PC-3 (cell line): ENCODE results near the gene R3HDML. TPM values are rescaled to one million over a fixed set of nuclear protein-coding genes. Genes with fewer than 3 reads are reported as not detected.
A peak's percentile ranks its signal among the peaks of the same experiment; 100 is the strongest.

Experiments
- ATAC-seq: fragments of 200-7000 bp; cut with Tn5 transposase; 2 replicates; pipeline ENCODE4 v1.9.1; 2020; ENCODE audit warnings: mild to moderate bottlenecking, moderate library complexity
- Bru-seq: library from RNA; stranded (reverse); fragments of 400-500 nt; gene quantifications from one replicate; lab custom pipeline; 2021; lab: Mats Ljungman, UMichigan
- BruChase-seq, 2 experiments: library from RNA; stranded (reverse); fragments of 400-500 nt; gene quantifications; one replicate each; lab custom pipeline; 2021; lab: Mats Ljungman, UMichigan
- BruUV-seq: library from RNA; stranded (reverse); fragments of 400-500 nt; replicated peaks from 2 replicates; lab custom pipeline; 2021; lab: Mats Ljungman, UMichigan
- CTCF ChIA-PET: fragments of 300-600 bp; sonication (Branson Sonifier 250); formaldehyde crosslinking; loops from one replicate; lab custom pipeline; 2022; ENCODE audit warnings: antibody characterized with exemption; lab: Charles Lee
- POLR2A ChIA-PET: fragments of 300-600 bp; sonication (Branson Sonifier 250); formaldehyde crosslinking; loops from one replicate; lab custom pipeline; 2022; ENCODE audit warnings: antibody characterized with exemption; ENCODE audit not compliant: unreplicated experiment; lab: Charles Lee
- DNase-seq: peaks from one replicate; pipeline ENCODE4 v3.0.0-alpha.2; 2015
- H2AFZ ChIP-seq: fragments of 300-600 bp; sonication (generic); 2 replicates; pipeline ENCODE4 v1.6.0; 2016; ENCODE audit warnings: antibody characterized with exemption, low read length
- H3F3A ChIP-seq: fragments of 300-600 bp; sonication (generic); one replicate; pipeline ENCODE4 v1.6.0; 2017; ENCODE audit warnings: antibody characterized with exemption, low read length, control low read depth, mild to moderate bottlenecking; ENCODE audit not compliant: unreplicated experiment
- H3K27ac ChIP-seq: fragments of 300-600 bp; sonication (generic); 2 replicates; pipeline ENCODE4 v1.5.1; 2016; ENCODE audit warnings: mild to moderate bottlenecking, low read length
- H3K27me3 ChIP-seq: fragments of 300-600 bp; sonication (generic); 2 replicates; pipeline ENCODE4 v1.6.1; 2016; ENCODE audit warnings: low read length, mixed read lengths
- H3K36me3 ChIP-seq: fragments of 300-600 bp; sonication (generic); 2 replicates; pipeline ENCODE4 v1.6.1; 2016; ENCODE audit warnings: low read depth, mixed run types, low read length, mixed read lengths
- H3K4me1 ChIP-seq: fragments of 300-600 bp; sonication (generic); 2 replicates; pipeline ENCODE4 v1.5.1; 2016; ENCODE audit warnings: low read length; ENCODE audit not compliant: insufficient read depth
- H3K4me2 ChIP-seq: fragments of 300-600 bp; sonication (generic); 2 replicates; pipeline ENCODE4 v1.6.0; 2016; ENCODE audit warnings: low read length
- H3K4me3 ChIP-seq: fragments of 300-600 bp; sonication (generic); 2 replicates; pipeline ENCODE4 v1.5.1; 2016; ENCODE audit warnings: mild to moderate bottlenecking, low read length, mixed read lengths
- H3K79me2 ChIP-seq: fragments of 300-600 bp; sonication (generic); 2 replicates; pipeline ENCODE4 v1.6.1; 2017; ENCODE audit warnings: low read length, mixed read lengths
- H3K9ac ChIP-seq: fragments of 300-600 bp; sonication (generic); 2 replicates; pipeline ENCODE4 v1.6.0; 2016; ENCODE audit warnings: mild to moderate bottlenecking, low read length
- H3K9me2 ChIP-seq: fragments of 300-600 bp; sonication (generic); replicated peaks from 2 replicates; pipeline ENCODE4 v1.6.1; 2016; ENCODE audit warnings: mixed run types, low read length, mixed read lengths
- H3K9me3 ChIP-seq: fragments of 300-600 bp; sonication (generic); 2 replicates; pipeline ENCODE4 v1.6.1; 2016; ENCODE audit warnings: low read length, mixed read lengths
- H4K20me1 ChIP-seq: fragments of 300-600 bp; sonication (generic); 2 replicates; pipeline ENCODE4 v1.6.1; 2016; ENCODE audit warnings: low read length, mixed read lengths
- CTCF ChIP-seq: fragments of 300-600 bp; sonication (generic); conservative IDR thresholded peaks from 2 replicates; pipeline ENCODE4 v1.5.1; 2017; ENCODE audit warnings: antibody characterized with exemption, low read depth, mild to moderate bottlenecking, low read length
- EZH2 ChIP-seq: fragments of 300-600 bp; sonication (generic); IDR thresholded peaks from one replicate; pipeline ENCODE4 v1.6.1; 2017; ENCODE audit warnings: antibody characterized with exemption, mild to moderate bottlenecking, low read length; ENCODE audit not compliant: unreplicated experiment
- EZH2phosphoT487 ChIP-seq: fragments of 300-600 bp; sonication (generic); IDR thresholded peaks from 2 replicates; pipeline ENCODE4 v1.6.1; 2018; ENCODE audit warnings: mild to moderate bottlenecking, antibody characterized with exemption, low read length, borderline replicate concordance
- intact Hi-C: fragments of 100-400 bp; cut with micrococcal nuclease; formaldehyde crosslinking; loops from 2 replicates; pipeline ENCODE4 v1.9.0; 2023
- long read RNA-seq: library from polyadenylated mRNA; unstranded; transcript quantifications from one replicate; pipeline ENCODE4 v2.0.0, GENCODE V29; 2021; ENCODE audit not compliant: unreplicated experiment
- total RNA-seq: library from RNA; depleted of rRNA; stranded (reverse); fragments of >200 nt; gene quantifications from 2 replicates; pipeline ENCODE4 v1.2.3, GENCODE V29; 2014; rRNA removed

Gene R3HDML
- not detected in 2 replicates for total RNA-seq
- not detected for Bru-seq, nascent RNA
- BruChase-seq, experiment 1, labeled RNA remaining after a 6-hour chase: not detected
- BruChase-seq, experiment 2, labeled RNA remaining after a 2-hour chase: percentile 5 among the genes with signal in this experiment
- long read RNA-seq: 0 reads

- Histone ChIP-seq H3K36me3 (no peaks in the 10 kb centered on the region), H3K79me2 (no peaks in the 10 kb centered on the region), H3K4me1 (no peaks in the 10 kb centered on the region), H3K9me3 (no peaks in the 10 kb centered on the region), H3K4me3 (no peak within 1 kb of the TSS), H2AFZ (no peak within 1 kb of the TSS), H3K9ac (no peak within 1 kb of the TSS), H3K27ac (no peak within 1 kb of the TSS), H3K4me2 (no peak within 1 kb of the TSS), H3K27me3 (no peaks in the 10 kb centered on the region; the same call in 1 of the 2 replicates), H4K20me1 (no peaks in the 10 kb centered on the region), H3F3A (no peaks in the 10 kb centered on the region), H3K9me2 (no peaks in the 10 kb centered on the region)
- intact Hi-C loops: no loop called here
- CTCF ChIA-PET: no interaction called here
- BruUV-seq: no TSS peak
- POLR2A ChIA-PET: no interaction called here
- TF ChIP-seq EZH2 (no peak), CTCF (no peak), EZH2phosphoT487 (no peak)
- DNase-seq: no peak
- no peak for ATAC-seq
Measured at GRCh38 chr20:44336725-44337380, at the start of gene R3HDML. Gene R3HDML, plus strand, starts transcription at chr20:44337043. Its CDS starts 115 bp downstream, at chr20:44337158.

- Histone ChIP-seq H3K79me2 (no peaks in the 10 kb centered on the region), H3K9me3 (no peaks in the 10 kb centered on the region), H3K27ac (no peak overlapping the region), H3K9me2 (no peaks in the 10 kb centered on the region), H3K36me3 (no peaks in the 10 kb centered on the region), H3F3A (no peaks in the 10 kb centered on the region), H3K4me1 (no peaks in the 10 kb centered on the region), H4K20me1 (no peaks in the 10 kb centered on the region), H2AFZ (no peak overlapping the region), H3K9ac (no peak overlapping the region), H3K4me3 (no peak overlapping the region), H3K27me3 (no peaks in the 10 kb centered on the region), H3K4me2 (no peak overlapping the region)
- intact Hi-C loops: no loop called here
- ChIA-PET POLR2A (no interaction called here), CTCF (no interaction called here)
- ATAC-seq (no peak), DNase-seq (no peak)
- TF ChIP-seq EZH2phosphoT487 (no peak), CTCF (no peak), EZH2 (no peak)
- BruUV-seq: no TSS peak
Measured at GRCh38 chr20:44287272-44288097, 49.4 kb upstream of the R3HDML start.
